Activated naive CD4-positive, alpha-beta T cell (primary cell): ENCODE results near the gene ZNF555.
"Not testable (repeated sequence)": the region's sequence is repeated elsewhere in the genome, so short reads cannot be mapped to it uniquely, and the experiment has no call there.

ENCODE experiments used
- DNase-seq, 4 experiments: peaks; one replicate each; lab custom pipeline; 2025; lab: John Stamatoyannopoulos, UW

ZNF555 gene

GRCh38 chr19:2840794-2841791 lies at the start of gene ZNF555:
Gene ZNF555 (plus strand): TSS chr19:2841475. CDS start chr19:2841573, 98 bp downstream.
- DNase-seq: peak; percentile 94 to 98 (median 96)

- no peak for DNase-seq
Observed at GRCh38 chr19:2791876-2792275, 49.4 kb upstream of the ZNF555 start.

GRCh38 chr19:2792666-2793065 lies 48.6 kb upstream of the ZNF555 start:
- not testable (repeated sequence) for DNase-seq

GRCh38 chr19:2793126-2793525 lies 48.1 kb upstream of the ZNF555 start:
- DNase-seq: no peak

GRCh38 chr19:2793577-2793976 lies 47.7 kb upstream of the ZNF555 start:
- no peak for DNase-seq

DNA sequence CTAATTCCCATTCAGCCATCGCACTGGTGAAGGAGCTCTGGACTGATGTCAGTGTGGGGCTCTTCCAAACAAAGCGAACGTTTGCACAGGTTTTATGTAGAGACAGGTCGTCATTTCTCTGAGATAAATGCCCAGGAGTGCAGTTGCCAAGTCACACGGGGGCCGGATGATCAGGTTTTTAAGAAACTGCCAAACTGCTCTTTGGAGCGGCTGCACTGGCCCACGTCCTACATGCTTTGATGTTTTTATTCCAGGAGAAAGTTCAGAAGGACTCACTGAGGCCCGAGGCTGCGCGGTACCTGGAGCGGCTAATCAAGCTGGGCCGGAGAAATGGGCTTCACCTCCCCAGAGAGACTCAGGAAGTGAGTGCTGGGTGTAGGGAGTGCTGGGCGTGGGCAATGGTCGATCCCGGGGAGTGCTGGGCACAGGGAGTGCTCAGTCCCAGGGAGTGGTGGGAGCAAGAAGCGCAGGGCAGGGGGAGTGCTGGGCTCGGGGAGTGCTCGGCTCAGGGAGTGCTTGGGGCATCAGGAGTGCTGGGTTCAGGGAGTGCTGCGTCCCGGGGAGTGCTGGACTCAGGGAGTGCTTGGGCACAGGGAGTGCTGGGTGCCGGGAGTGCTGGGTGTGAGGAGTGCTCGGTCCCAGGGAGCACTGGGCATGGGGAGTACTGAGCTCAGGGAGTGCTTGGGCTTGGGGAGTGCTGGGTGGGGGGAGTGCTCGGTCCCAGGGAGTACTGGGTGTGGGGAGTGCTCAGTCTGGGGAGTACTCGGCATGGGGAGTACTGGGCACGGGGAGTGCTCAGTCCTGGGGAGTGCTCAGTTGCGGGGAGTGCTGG lies 45.2 kb upstream of the ZNF555 start:
- DNase-seq: no peak

- DNase-seq: no peak
Observed at GRCh38 chr19:2796659-2797266, 44.5 kb upstream of the ZNF555 start.

GRCh38 chr19:2797280-2797679 lies 44.0 kb upstream of the ZNF555 start:
- no peak for DNase-seq

GRCh38 chr19:2798158-2798685 lies 43.1 kb upstream of the ZNF555 start:
- DNase-seq: no peak

DNA sequence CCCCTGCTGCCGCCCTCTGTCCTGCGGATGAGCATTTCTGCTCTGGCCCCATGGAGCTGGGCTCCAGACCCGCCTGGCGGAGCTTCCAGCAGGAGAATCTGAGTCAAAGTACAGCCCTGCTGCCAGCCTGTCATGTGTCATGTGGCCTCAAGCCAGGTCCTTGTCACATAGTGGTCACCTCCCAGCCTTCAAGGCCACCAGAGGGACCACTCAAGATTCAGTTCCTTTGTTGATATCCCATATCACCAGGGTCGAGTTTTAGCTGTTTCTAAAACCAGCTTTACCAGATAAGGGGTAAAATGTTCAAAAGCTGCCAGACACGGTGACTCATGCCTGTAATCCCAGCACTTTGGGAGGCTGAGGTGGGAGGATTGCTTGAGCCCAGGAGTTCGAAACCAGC lies 42.5 kb upstream of the ZNF555 start:
- DNase-seq: no peak

DNA sequence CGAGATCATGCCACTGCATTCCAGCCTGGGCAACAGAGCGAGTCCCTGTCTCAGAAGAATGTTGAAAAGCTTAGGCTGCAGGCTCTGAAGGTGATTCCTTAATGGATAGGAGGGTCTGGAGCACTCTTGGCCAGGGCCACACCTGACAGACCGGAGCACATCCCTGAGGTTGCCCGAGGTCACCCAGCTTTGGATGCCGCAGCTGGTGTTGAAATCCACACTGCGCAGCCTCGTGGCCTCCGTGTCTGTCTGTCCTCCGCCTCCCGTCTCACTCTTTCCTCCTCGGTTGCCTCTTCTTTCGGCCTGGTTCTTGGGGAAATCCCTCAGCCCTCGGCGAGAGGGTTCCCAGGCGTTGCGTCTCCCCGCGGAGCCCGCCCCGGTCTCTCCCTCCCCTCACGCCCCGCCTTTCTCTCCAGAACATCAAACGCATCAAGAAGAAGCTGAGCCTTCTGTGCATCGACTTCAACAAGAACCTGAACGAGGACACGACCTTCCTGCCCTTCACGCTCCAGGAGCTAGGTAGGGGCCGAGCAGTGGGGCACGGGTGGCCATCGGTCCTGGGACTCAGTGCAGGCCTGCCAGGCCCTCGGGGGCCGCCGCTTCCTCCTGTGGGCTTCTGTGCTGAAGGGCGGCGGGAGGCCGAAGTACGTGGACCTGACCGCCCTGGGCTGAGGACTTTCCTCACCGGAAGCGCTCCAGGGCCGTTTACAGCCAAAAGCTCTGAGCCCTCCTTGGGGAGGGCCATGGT lies 41.8 kb upstream of the ZNF555 start:
- no peak for DNase-seq

GRCh38 chr19:2800506-2800905 lies 40.8 kb upstream of the ZNF555 start:
- no peak for DNase-seq

GRCh38 chr19:2802826-2803225 lies 38.4 kb upstream of the ZNF555 start:
- DNase-seq: no peak

DNA sequence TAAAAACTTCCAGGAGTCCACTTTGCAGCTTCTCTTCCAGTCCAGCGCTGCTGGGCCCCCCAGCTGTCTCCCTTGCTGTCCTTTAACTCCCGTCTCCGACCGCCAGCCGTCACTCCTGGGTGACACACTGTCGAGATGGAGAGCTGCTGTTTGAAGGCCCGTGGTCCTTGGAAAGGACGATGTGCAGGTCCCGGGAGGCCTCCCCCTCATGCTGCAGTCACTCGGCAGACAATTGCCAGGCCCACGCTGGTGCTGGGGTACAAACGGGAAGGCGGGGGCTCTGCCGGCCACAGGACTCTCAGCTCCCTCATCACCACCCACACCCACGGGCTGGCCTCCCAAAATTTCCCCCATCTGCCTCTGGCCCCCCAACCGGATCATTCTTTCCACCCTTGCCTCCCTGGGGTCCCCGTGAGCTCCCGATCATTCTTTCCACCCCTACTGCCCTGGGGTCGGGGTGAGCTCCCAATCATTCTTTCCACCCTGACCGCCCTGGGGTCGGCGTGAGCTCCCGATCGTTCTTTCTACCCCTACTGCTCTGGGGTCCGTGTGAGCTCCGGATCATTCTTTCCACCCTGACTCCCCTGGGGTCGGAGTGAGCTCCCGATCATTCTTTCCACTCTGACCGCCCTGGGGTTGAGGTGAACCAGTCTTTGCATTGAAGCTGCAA lies 37.7 kb upstream of the ZNF555 start:
- DNase-seq: no peak

GRCh38 chr19:2804156-2805004 lies 36.9 kb upstream of the ZNF555 start:
- no peak for DNase-seq

DNA sequence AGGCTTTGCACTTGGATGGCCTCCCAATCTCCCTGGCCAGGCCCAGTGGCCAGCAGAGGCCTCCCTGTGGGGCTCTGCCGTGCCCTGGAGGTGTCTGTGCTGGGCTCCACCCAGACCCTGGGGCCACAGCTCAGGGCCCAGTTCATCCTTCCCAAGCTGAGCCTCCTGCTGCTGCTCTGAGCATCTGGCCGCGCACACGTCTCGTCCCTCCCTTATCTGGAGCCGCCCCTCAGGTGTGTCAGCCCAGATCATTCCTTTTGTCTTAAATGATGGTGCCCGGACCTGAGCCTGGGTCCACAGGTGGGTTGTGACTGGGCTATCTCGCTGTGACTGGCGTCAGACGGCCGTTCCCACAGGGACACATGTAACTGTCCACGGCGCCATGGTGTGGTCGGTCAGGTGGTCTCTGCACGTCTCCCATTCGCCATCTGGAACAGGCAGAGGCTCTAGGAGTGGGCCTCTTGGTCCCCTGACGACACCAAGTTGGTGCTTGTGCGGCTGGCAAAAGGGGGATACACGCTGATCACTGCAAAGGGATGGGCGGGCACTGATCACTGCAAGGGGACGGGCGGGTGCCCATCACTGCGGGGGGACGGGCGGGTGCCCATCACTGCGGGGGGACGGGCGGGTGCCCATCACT lies 35.9 kb upstream of the ZNF555 start:
- DNase-seq: no peak

DNA sequence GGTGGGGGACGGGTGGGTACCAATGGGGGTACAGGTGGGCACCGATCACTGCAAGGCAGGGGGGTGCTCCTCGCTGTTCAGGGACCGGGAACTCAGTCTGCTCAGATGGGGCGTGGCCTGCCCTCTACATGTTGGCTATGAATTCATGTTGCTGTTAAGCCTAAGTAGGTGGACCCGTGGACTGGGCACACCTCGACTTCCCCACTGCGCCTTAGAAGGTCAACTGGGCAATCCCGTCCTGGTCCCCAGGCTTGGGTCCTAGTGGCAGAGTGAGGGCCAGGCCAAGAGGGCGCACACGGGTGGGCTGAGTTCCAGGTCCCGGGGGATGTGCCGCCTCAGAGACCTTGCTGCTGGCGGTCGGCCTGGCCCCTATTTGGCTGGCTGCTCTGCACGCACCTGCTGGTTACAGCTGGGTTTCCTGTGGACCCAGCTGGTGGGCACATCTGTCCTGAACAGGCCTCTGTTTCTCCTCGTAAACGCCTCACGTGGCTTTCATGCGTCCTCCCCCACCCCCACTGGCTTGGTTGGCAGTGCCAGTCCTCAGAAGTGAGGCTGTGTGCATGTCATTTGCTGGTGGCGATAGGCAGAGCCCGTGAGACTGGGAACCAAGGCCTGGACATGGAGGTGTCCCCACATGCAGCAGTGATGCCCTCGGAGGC lies 35.2 kb upstream of the ZNF555 start:
- no peak for DNase-seq

GRCh38 chr19:2806736-2807378 lies 34.4 kb upstream of the ZNF555 start:
- DNase-seq: no peak
